AG04450 (cell line): ENCODE data around the gene DYNLL2. TPM values are rescaled to one million over a fixed set of nuclear protein-coding genes. Genes with fewer than 3 reads are reported as not detected.

Experiments used
- CTCF ChIA-PET: fragments of 300-600, 350-600 bp; formaldehyde crosslinking; extraction: SDS; loops from one replicate; lab custom pipeline; 2022; ENCODE audit warnings: antibody characterized with exemption, inconsistent platforms; lab: Charles Lee
- POLR2A ChIA-PET: fragments of 350-600 bp; formaldehyde crosslinking; extraction: SDS; loops from one replicate; lab custom pipeline; 2021; ENCODE audit warnings: antibody characterized with exemption, inconsistent platforms; lab: Yijun Ruan, JAX
- DNase-seq: peaks from one replicate; pipeline ENCODE4 v3.0.0-alpha.2; 2011; ENCODE audit warnings: low read depth, low spot score
- H3K27ac ChIP-seq: one replicate; pipeline ENCODE4 v1.5.1; 2012; ENCODE audit warnings: low read depth, low read length, control low read depth
- H3K27me3 ChIP-seq: one replicate; pipeline ENCODE4 v1.6.0; 2012; ENCODE audit warnings: low read length; ENCODE audit not compliant: control insufficient read depth, insufficient read depth
- H3K4me3 ChIP-seq: 2 replicates; pipeline ENCODE4 v1.5.1; 2011; ENCODE audit warnings: mild to moderate bottlenecking, low read depth, low read length, control low read depth
- H3K9me3 ChIP-seq: 2 replicates; pipeline ENCODE4 v1.5.1; 2012; ENCODE audit warnings: low read length; ENCODE audit not compliant: control insufficient read depth, insufficient read depth
- CTCF ChIP-seq: IDR thresholded peaks from 2 replicates; pipeline ENCODE4 v1.5.1; 2011; ENCODE audit warnings: low read depth, low read length, control low read depth, inconsistent platforms
- polyA plus RNA-seq: library from polyadenylated mRNA; depleted of rRNA; stranded (reverse); fragments of >200 nt; gene quantifications from 2 replicates; pipeline ENCODE4 v1.2.3, GENCODE V29; 2011

DYNLL2 gene
- polyA plus RNA-seq, 1 experiment = 18.2 TPM

GRCh38 chr17:58086953-58087352 is 3.7 kb downstream of the DYNLL2 start:
- ChIA-PET POLR2A (no interaction called here), CTCF (interaction anchor here (0.6 to 1.5 kb wide), 4 partner anchors 80 to 254 kb away, joined by 3 to 4 read pairs (median 3); partner anchors contain the start of gene SRSF1)
- H3K27ac ChIP-seq = no peak overlapping the region
- DNase-seq = no peak
- TF ChIP-seq CTCF = no peak
- H3K27me3 ChIP-seq = no peaks in the 10 kb centered on the region
- H3K9me3 ChIP-seq = no peaks in the 10 kb centered on the region
- H3K4me3 ChIP-seq = no peak overlapping the region

GRCh38 chr17:58088624-58089023 is 5.4 kb downstream of the DYNLL2 start:
- no peak for TF ChIP-seq CTCF
- Histone ChIP-seq H3K27ac (no peak overlapping the region), H3K4me3 (no peak overlapping the region), H3K27me3 (no peaks in the 10 kb centered on the region), H3K9me3 (no peaks in the 10 kb centered on the region)
- POLR2A ChIA-PET = no interaction called here
- DNase-seq = no peak
- CTCF ChIA-PET = interaction anchor here (0.6 to 2.7 kb wide), 3 partner anchors 24 to 229 kb away, joined by 3 to 11 read pairs (median 4); no protein-coding TSS in a partner anchor

GRCh38 chr17:58089111-58089510 is 5.9 kb downstream of the DYNLL2 start:
- H3K27ac ChIP-seq = no peak overlapping the region
- no peaks in the 10 kb centered on the region for H3K9me3 ChIP-seq
- TF ChIP-seq CTCF = no peak
- ChIA-PET POLR2A (no interaction called here), CTCF (interaction anchor here (2.7 kb wide), 1 partner anchor 89 kb away, joined by 11 read pairs; no protein-coding TSS in a partner anchor)
- DNase-seq = no peak
- no peak overlapping the region for H3K4me3 ChIP-seq
- no peaks in the 10 kb centered on the region for H3K27me3 ChIP-seq

GRCh38 chr17:58091024-58091567 is 7.9 kb downstream of the DYNLL2 start:
- no peaks in the 10 kb centered on the region for H3K27me3 ChIP-seq
- DNase-seq = no peak
- H3K27ac ChIP-seq = no peak overlapping the region
- POLR2A ChIA-PET = no interaction called here
- no peaks in the 10 kb centered on the region for H3K9me3 ChIP-seq
- no peak overlapping the region for H3K4me3 ChIP-seq
- TF ChIP-seq CTCF = no peak
- CTCF ChIA-PET = no interaction called here

- Histone ChIP-seq H3K4me3 (no peak overlapping the region), H3K9me3 (no peaks in the 10 kb centered on the region), H3K27me3 (no peaks in the 10 kb centered on the region), H3K27ac (no peak overlapping the region)
- TF ChIP-seq CTCF = no peak
- CTCF ChIA-PET = no interaction called here
- POLR2A ChIA-PET = interaction anchor here (0.9 kb wide), 1 partner anchor 9 kb away, joined by 3 read pairs; the partner anchor contains the start of gene DYNLL2
- DNase-seq = no peak
Measured at GRCh38 chr17:58092101-58092796, 9.0 kb downstream of the DYNLL2 start.
